K562 (cell line): ENCODE results near the gene SAXO1. TPM values are rescaled to one million over a fixed set of nuclear protein-coding genes. Genes with fewer than 3 reads are reported as not detected.

ENCODE experiments used
- ATAC-seq: fragments of 200-7000 bp; cut with Tn5 transposase; 3 replicates; pipeline ENCODE4 v1.9.1; 2020; ENCODE audit warnings: moderate library complexity
- BruUV-seq: library from RNA; stranded (reverse); fragments of 400-500 nt; replicated peaks from 2 replicates; lab custom pipeline; 2021; lab: Mats Ljungman, UMichigan
- CTCF ChIA-PET: fragments of 300-600 bp; formaldehyde crosslinking; extraction: SDS; loops from one replicate; lab custom pipeline; 2021; ENCODE audit warnings: low intra/inter-chr PET ratio; lab: Yijun Ruan, JAX
- POLR2A ChIA-PET: fragments of 300-600, 350-650 bp; sonication (Branson Sonifier 250); formaldehyde crosslinking; extraction: SDS; loops from one replicate; lab custom pipeline; 2021; ENCODE audit warnings: antibody characterized with exemption, inconsistent platforms; lab: Yijun Ruan, JAX
- DNase-seq, 4 experiments: peaks; one replicate each; pipeline versions ENCODE4 v3.0.0 to v3.0.0-alpha.2; 2011 to 2018; ENCODE audit warnings: low spot score in 3 of 4, mixed read lengths in 3 of 4; ENCODE audit errors: extremely low read depth in 1 of 4
- FAIRE-seq: peaks from 2 replicates; lab custom pipeline; 2011; peaks lifted over from hg19 to GRCh38; lab: Jason Lieb, UNC
- H2AFZ ChIP-seq: 2 replicates; pipeline ENCODE4 v1.6.0; 2011; ENCODE audit warnings: low read depth, low read length, control low read depth, inconsistent platforms
- H3K27ac ChIP-seq: fragments of 200-600 bp; 3 replicates; pipeline ENCODE4 v1.8.0; 2011; ENCODE audit warnings: low read depth, mild to moderate bottlenecking, control low read depth, inconsistent platforms, low read length, moderate library complexity, mixed read lengths; ENCODE audit errors: extremely low read depth
- H3K27me3 ChIP-seq, 2 experiments: fragments of 300-600 bp in 1 of 2; 2 replicates in 1 of 2; 3 replicates in 1 of 2; pipeline versions ENCODE4 v1.6.0 to v1.8.0; 2011; ENCODE audit warnings: inconsistent platforms in 2 of 2, low read length in 2 of 2, mild to moderate bottlenecking in 1 of 2, mixed read lengths in 1 of 2, moderate library complexity in 1 of 2; ENCODE audit not compliant: control insufficient read depth in 2 of 2, insufficient read depth in 2 of 2
- H3K36me3 ChIP-seq: fragments of 300-600 bp; 3 replicates; pipeline ENCODE4 v1.8.0; 2011; ENCODE audit warnings: mild to moderate bottlenecking, low read length, inconsistent platforms; ENCODE audit not compliant: control insufficient read depth, insufficient read depth
- H3K4me1 ChIP-seq, 2 experiments: fragments of 200-600 bp in 1 of 2; replicated peaks in 1 of 2; 2 replicates in 1 of 2; 3 replicates in 1 of 2; pipeline versions ENCODE4 v1.5.1 to v1.8.0; 2011; ENCODE audit warnings: inconsistent platforms in 2 of 2, low read length in 2 of 2, mild to moderate bottlenecking in 1 of 2, mixed read lengths in 1 of 2, moderate library complexity in 1 of 2; ENCODE audit not compliant: control insufficient read depth in 2 of 2, insufficient read depth in 2 of 2
- H3K4me2 ChIP-seq: 2 replicates; pipeline ENCODE4 v1.6.1; 2011; ENCODE audit warnings: low read length, control low read depth, inconsistent platforms, mixed read lengths; ENCODE audit not compliant: insufficient read depth
- H3K4me3 ChIP-seq: fragments of 200-600 bp; sonication (generic), shearing (Covaris generic); 2 replicates; pipeline ENCODE4 v1.5.1; 2016; ENCODE audit warnings: control low read depth, inconsistent platforms
- H3K79me2 ChIP-seq: fragments of 200-600 bp; 3 replicates; pipeline ENCODE4 v1.8.0; 2011; ENCODE audit warnings: low read length, inconsistent platforms; ENCODE audit not compliant: control insufficient read depth, insufficient read depth
- H3K9ac ChIP-seq, 2 experiments: 2 replicates each; pipeline versions ENCODE4 v1.6.0 to v1.6.1; 2011; ENCODE audit warnings: low read depth in 2 of 2, low read length in 2 of 2, control low read depth in 1 of 2, inconsistent platforms in 1 of 2, mild to moderate bottlenecking in 1 of 2, mixed read lengths in 1 of 2; ENCODE audit not compliant: insufficient read depth in 1 of 2
- H3K9me1 ChIP-seq: one replicate; pipeline ENCODE4 v1.6.0; 2011; ENCODE audit warnings: inconsistent platforms, mild to moderate bottlenecking, low read length, moderate library complexity; ENCODE audit not compliant: control insufficient read depth, insufficient read depth
- H3K9me3 ChIP-seq: replicated peaks from 2 replicates; pipeline ENCODE4 v1.5.1; 2011; ENCODE audit warnings: low read depth, low read length, inconsistent platforms; ENCODE audit not compliant: control insufficient read depth, insufficient read depth
- H4K20me1 ChIP-seq: replicated peaks from 2 replicates; pipeline ENCODE4 v1.6.1; 2011; ENCODE audit warnings: low read length, inconsistent platforms, mixed read lengths; ENCODE audit not compliant: control insufficient read depth, insufficient read depth
- ATF3 ChIP-seq, 2 experiments: fragments of 450-650 bp in 1 of 2; sonication (generic) in 1 of 2; formaldehyde crosslinking in 1 of 2; IDR thresholded peaks in 1 of 2; conservative IDR thresholded peaks in 1 of 2; 2 replicates each; pipeline versions ENCODE4 v1.6.1 to v1.8.1; 2016 to 2023; ENCODE audit warnings: mild to moderate bottlenecking in 2 of 2, moderate library complexity in 2 of 2, inconsistent platforms in 1 of 2, missing genetic modification reagents in 1 of 2
- CREBBP ChIP-seq: IDR thresholded peaks from one replicate; pipeline ENCODE4 v1.6.1; 2012; ENCODE audit warnings: low read depth, mild to moderate bottlenecking, control low read depth, inconsistent platforms, low read length
- EHMT2 ChIP-seq: fragments of 450-650 bp; IDR thresholded peaks from 2 replicates; pipeline ENCODE4 v1.6.1; 2018; ENCODE audit warnings: antibody characterized with exemption
- KDM4B ChIP-seq, 2 experiments: fragments of 450-650 bp in 1 of 2; sonication (generic) in 1 of 2; IDR thresholded peaks; 2 replicates each; pipeline ENCODE4 v1.6.1; 2016 to 2017; ENCODE audit warnings: borderline replicate concordance in 2 of 2, antibody characterized with exemption in 1 of 2, low read depth in 1 of 2, mild to moderate bottlenecking in 1 of 2
- KLF1 ChIP-seq: fragments of 450-650 bp; IDR thresholded peaks from 2 replicates; pipeline ENCODE4 v1.6.1; 2016; ENCODE audit warnings: missing genetic modification characterization, missing compliant biosample characterization
- MECOM ChIP-seq: fragments of 250-450 bp; sonication (Bioruptor Pico); IDR thresholded peaks from 2 replicates; pipeline ENCODE4 v1.8.0; 2022; ENCODE audit warnings: inconsistent platforms
- MED1 ChIP-seq: sonication (generic); formaldehyde crosslinking; IDR thresholded peaks from 2 replicates; pipeline ENCODE4 v1.8.1; 2023; ENCODE audit warnings: missing genetic modification reagents, borderline replicate concordance
- RAD51 ChIP-seq: fragments of 450-650 bp; IDR thresholded peaks from 2 replicates; pipeline ENCODE4 v1.7.1; 2016; ENCODE audit warnings: low read depth, mild to moderate bottlenecking, borderline replicate concordance
- SNRNP70 ChIP-seq: fragments of 200-400 bp; formaldehyde crosslinking; optimal IDR thresholded peaks from 2 replicates; pipeline ENCODE3; 2017; ENCODE audit warnings: low read depth, low read length
- SPI1 ChIP-seq: IDR thresholded peaks from 2 replicates; pipeline ENCODE4 v1.6.1; 2011; ENCODE audit warnings: low read depth, low read length, control low read depth, borderline replicate concordance
- TCF7L2 ChIP-seq: fragments of 150-350 bp; IDR thresholded peaks from 2 replicates; pipeline ENCODE4 v1.6.1; 2016; ENCODE audit warnings: low read depth, mild to moderate bottlenecking, low read length, moderate library complexity
- ZC3H11A ChIP-seq: IDR thresholded peaks from 2 replicates; pipeline ENCODE4 v1.6.1; 2012; ENCODE audit warnings: low read depth, low read length, improper control_type of control experiment
- ZNF436 ChIP-seq: fragments of 250-450, 450-650 bp; sonication (Bioruptor Pico); formaldehyde crosslinking; IDR thresholded peaks from 2 replicates; pipeline ENCODE4 v1.7.0; 2020; ENCODE audit warnings: mild to moderate bottlenecking
- ZNF609 ChIP-seq: sonication (generic); formaldehyde crosslinking; IDR thresholded peaks from 2 replicates; pipeline ENCODE4 v1.8.1; 2023; ENCODE audit warnings: missing genetic modification reagents, mild to moderate bottlenecking, borderline replicate concordance
- ZNF79 ChIP-seq: fragments of 250-450 bp; sonication (Bioruptor Pico); IDR thresholded peaks from 2 replicates; pipeline ENCODE4 v1.4.0; 2020; ENCODE audit warnings: low read depth, mild to moderate bottlenecking, moderate library complexity
- WGBS: fragments of 100-300 bp; shearing (Covaris generic); methylation state at CpG from one replicate; pipeline ENCODE4 v1.1.6; 2016; ENCODE audit warnings: low coverage, mixed read lengths; ENCODE audit not compliant: insufficient coverage; ENCODE audit errors: missing lambda C conversion rate; 5-methylcytosine and 5-hydroxymethylcytosine counted together
- in situ Hi-C: fragments of 300-500 bp; cut with MboI; formaldehyde crosslinking; loops from 4 replicates; pipeline ENCODE4 v1.15.0; 2018; ENCODE audit warnings: inconsistent platforms, mixed read lengths
- intact Hi-C: fragments of 100-400 bp; cut with micrococcal nuclease; formaldehyde crosslinking; loops from 2 replicates; pipeline ENCODE4 v1.14.2; 2022
- polyA plus RNA-seq, 8 experiments: library from polyadenylated mRNA; depleted of rRNA in 4 of 8; stranded (reverse) in 5 of 8; unstranded in 3 of 8; fragments of >200 nt; fragmentation: Nextera tagmentation in 2 of 8; fragmentation: Illumina TruSeq in 1 of 8; extraction: Ambion mirVana in 2 of 8; extraction: Trizol in 1 of 8; gene quantifications; 2 replicates each; pipeline versions ENCODE4 v1.2.1 to v1.2.3, GENCODE V29; 2011 to 2014; ENCODE audit warnings: inconsistent platforms in 1 of 8, missing spikeins in 1 of 8
- total RNA-seq, 7 experiments: library from RNA; depleted of rRNA in 6 of 7; stranded (reverse); fragments of >200 nt in 6 of 7; fragmentation: Illumina TruSeq in 2 of 7; extraction: Trizol in 2 of 7; gene quantifications; 2 replicates each; pipeline versions ENCODE4 v1.2.1 to v1.2.3, GENCODE V29; 2011 to 2021; ENCODE audit warnings: low replicate concordance in 1 of 7

The SAXO1 gene
- total and polyA plus RNA-seq, 9 of the 15 experiments (the other 6 are each of a cell fraction or from before 2014, with no cell fraction given), result 0.04 TPM; not detected in 8

- no peak overlapping the region for H3K4me3 ChIP-seq
- no peak for FAIRE-seq
- H4K20me1 ChIP-seq, result no peaks in the 10 kb centered on the region
- in situ Hi-C loops, result no loop called here
- peaks cover 0 to 4% of the 10 kb centered on the region in 2 experiments; a peak in 2 of 5 replicates for H3K4me1 ChIP-seq
- 0% methylated on average over 6 of the region's 7 CpGs for WGBS
- H3K27ac ChIP-seq, result no peak overlapping the region
- H3K9me1 ChIP-seq, result no peaks in the 10 kb centered on the region
- BruUV-seq, result no TSS peak
- no peaks in the 10 kb centered on the region for H3K27me3 ChIP-seq
- ATAC-seq, result no peak
- H3K9me3 ChIP-seq, result no peaks in the 10 kb centered on the region
- H2AFZ ChIP-seq, result no peak overlapping the region
- intact Hi-C loops, result no loop called here
- POLR2A ChIA-PET, result no interaction called here
- CTCF ChIA-PET, result no interaction called here
- H3K9ac ChIP-seq, result no peak overlapping the region
- TF ChIP-seq MECOM (CRISPR knock-in tag) (no peak), MED1 (CRISPR knock-in tag) (no peak), KDM4B (IDR thresholded peaks at IDR 0.05; ENCODE audit: borderline replicate concordance in 2 of 2, low read depth in 1 of 2) (no peak), KLF1 (tag) (no peak), SPI1 (no peak), CREBBP (no peak), ZNF79 (CRISPR knock-in tag) (no peak), EHMT2 (no peak), ZNF436 (no peak), ZC3H11A (no peak), ZNF609 (CRISPR knock-in tag) (no peak), ATF3 (IDR thresholded peaks at IDR 0.05) (no peak), ATF3 (CRISPR knock-in tag; conservative IDR thresholded peaks at IDR 0.05) (no peak), RAD51 (no peak), SNRNP70 (no peak), TCF7L2 (no peak)
- H3K4me2 ChIP-seq, result no peak overlapping the region
- no peaks in the 10 kb centered on the region for H3K36me3 ChIP-seq
- no peak for DNase-seq
- H3K79me2 ChIP-seq, result no peaks in the 10 kb centered on the region
Observed at GRCh38 chr9:18942801-18943200, 90.2 kb downstream of the SAXO1 start.
